GM18870 (cell line): ENCODE data around the gene OR13F1.
"Not testable (repeated sequence)": the region's sequence is repeated elsewhere in the genome, so short reads cannot be mapped to it uniquely, and the experiment has no call there.

ENCODE experiments used
- ATAC-seq: cut with Tn5 transposase; IDR thresholded peaks from one replicate; pipeline ENCODE4 v1.9.1; 2021; ENCODE audit warnings: moderate library complexity; ENCODE audit not compliant: unreplicated experiment

Gene OR13F1

DNA sequence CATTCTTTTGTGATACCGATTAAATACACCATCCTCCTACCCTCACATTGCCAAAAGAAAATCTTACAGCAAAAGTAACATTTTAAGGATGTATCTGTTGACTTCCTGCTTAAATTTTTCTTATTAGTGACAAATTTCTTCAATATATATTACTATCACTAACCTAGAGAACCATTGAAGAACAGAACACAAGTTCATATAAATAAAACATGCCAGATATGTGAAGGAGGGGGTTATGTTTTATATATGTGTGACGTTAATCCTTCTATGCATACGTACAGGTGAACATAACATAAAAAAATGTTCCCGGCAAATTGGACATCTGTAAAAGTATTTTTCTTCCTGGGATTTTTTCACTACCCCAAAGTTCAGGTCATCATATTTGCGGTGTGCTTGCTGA is at the start of gene OR13F1:
OR13F1 (plus strand) TSS at position 301 of the 400 bp plus-strand sequence; CDS start at position 301, 0 bp downstream.
- ATAC-seq, result no peak

- ATAC-seq, result no peak
These were observed 47.2 kb upstream of the OR13F1 start for GRCh38 chr9:104456831-104457230.

- ATAC-seq, result no peak
These were observed 40.2 kb upstream of the OR13F1 start for GRCh38 chr9:104463864-104464263.

DNA sequence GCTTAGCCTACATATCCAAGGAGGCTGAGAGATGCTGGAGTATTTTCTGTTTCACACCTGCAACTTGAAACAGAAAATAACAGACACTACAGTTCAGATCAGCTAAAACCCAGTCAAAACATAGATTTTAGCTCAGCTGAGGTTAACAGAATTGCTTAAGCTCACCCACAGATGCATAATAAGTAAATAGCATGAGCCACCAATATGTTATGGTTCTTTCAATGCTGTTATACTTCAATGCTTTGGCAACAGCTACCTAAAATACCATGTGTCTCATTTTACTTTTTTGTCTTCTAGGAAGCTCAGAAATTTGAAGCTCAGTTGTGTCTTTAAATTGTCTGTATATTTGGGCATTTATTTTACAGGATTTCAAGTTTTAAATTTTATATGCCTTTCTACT is 35.8 kb upstream of the OR13F1 start:
- ATAC-seq, result no peak

DNA sequence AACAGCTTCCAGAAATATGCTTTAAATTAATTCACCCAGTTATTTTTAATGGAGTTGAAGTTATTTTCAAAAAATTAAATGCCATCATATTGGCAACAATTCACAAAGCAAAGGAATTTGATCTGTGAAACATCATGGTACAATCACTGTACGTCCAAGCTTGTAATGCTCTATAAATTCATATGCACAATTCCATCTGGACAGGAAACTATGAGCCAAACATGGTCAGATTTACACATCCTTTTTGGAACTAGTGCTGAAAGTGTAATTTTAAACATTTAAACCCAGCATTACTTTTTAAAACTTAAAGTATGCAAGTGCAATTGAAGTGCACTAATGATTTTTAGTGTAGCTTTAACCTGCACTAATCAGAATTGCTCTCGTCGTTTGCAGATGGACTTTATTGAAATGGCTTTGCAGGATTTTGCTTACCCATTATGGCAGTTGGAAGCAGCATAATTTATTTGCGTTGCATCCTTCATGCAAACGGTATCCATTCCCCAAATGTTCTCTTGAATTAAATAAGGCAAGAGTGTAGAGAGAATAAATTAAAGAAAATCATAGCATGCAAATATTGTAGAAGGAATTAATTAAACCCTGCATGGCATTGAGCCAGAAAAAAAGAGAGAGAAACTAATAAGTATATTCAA is 21.0 kb upstream of the OR13F1 start:
- no peak for ATAC-seq

DNA sequence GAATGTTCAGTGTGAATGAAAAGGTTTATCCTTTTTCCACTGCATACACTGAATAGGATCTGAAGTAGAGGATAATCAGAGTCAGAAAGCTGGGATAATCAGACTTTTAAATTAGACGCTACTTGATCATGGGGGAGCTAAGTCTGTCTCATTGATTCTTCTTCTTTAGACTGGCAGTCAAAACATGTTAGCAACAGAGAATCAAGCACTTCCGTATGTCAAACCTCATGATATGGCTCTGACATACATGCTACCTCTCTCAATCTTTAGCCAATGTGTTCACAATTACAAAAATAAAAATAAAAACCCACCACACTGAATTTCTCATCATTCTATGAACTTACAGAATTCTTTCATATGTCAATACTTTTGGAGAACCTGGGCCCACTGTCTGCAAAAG is 19.0 kb upstream of the OR13F1 start:
- no peak for ATAC-seq

- no peak for ATAC-seq
These were observed 9.3 kb upstream of the OR13F1 start for GRCh38 chr9:104494808-104495207.

DNA sequence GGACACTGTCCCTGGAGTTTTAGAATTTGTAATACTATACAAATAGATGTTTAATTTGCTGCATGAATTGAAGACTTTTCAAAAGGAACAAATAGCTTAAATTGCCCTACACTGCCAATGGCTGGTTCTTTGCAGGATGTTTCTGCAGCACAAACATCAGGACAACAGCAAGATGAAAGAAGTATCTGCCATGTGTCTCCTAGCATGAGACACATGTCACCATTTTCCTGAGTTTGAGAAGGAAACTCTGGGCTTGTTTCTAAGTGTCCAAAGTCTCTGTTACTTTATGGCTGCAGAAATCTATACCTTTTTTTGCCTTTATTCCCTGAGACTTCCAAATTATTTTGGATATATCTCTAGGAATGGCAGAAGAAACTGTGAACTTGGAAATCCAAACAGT is 623 bp upstream of the OR13F1 start:
- no peak for ATAC-seq

DNA sequence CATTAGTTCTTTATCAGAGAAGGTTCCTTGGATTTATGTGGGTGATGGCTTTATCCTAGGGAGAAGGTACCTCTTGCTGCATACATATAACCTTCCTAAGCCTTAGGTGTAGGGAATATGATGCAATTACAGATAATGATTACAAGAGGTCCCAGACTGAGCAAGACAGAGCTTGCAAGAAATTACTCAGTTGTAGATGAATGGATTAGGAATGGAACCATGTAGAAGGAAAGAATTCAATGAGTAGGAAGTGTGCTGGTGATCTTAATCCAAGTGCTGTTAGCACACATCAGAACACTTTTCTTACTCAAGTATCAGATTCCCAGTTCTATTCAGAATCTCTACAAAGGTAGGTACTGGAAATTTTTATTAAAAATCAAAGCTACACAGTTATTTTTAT is 2.5 kb downstream of the OR13F1 start:
- ATAC-seq, result no peak

- no peak for ATAC-seq
These were observed 10.8 kb downstream of the OR13F1 start for GRCh38 chr9:104514901-104515300.

DNA sequence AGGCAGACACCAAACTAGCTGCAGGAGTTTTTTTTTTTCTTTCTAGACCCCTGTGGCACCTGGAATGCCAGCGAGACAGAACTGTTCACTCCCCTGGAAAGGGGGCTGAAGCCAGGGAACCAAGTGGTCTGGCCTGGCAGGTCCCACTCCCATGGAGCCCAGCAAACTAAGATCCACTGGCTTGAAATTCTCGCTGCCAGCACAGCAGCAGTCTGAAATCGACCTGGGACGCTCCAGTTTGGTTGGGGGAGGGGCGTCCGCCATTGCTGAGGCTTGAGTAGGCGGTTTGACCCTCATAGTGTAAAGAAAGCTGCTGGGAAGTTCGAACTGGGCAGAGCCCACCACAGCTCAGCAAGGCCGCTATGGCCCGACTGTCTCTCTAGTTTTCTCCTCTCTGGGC is 16.2 kb downstream of the OR13F1 start:
- ATAC-seq, result not testable (repeated sequence)

DNA sequence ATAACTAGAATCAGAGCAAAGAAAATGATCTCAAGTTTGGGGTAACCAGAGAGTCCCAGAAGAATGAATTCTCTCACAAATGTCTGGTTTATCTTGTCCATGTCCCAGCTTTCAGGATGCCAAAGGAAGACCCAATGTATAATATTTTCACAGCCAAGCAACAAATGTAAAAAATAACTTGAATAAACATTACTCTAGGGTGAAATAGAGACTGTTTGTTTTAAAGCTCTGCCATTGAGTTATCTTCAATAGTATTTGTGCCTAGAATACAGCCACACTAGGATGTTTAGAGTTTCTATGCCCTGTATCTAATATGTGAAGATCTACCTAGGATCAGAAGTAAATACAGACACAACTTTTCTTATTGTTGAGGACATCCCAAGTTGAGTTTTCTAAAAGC is 23.0 kb downstream of the OR13F1 start, which contains the start of gene OR13C4:
OR13C4 (minus strand) TSS at position 101 of the 400 bp plus-strand sequence; CDS start at position 101, 0 bp downstream.
- no peak for ATAC-seq

- no peak for ATAC-seq
These were observed 32.7 kb downstream of the OR13F1 start, which contains the start of gene OR13C3 for GRCh38 chr9:104536756-104537155. TSS of gene OR13C3 (minus strand) at chr9:104536856. CDS start at chr9:104536723, 133 bp downstream.

- no peak for ATAC-seq
These were observed 35.2 kb downstream of the OR13F1 start for GRCh38 chr9:104539275-104539674.

DNA sequence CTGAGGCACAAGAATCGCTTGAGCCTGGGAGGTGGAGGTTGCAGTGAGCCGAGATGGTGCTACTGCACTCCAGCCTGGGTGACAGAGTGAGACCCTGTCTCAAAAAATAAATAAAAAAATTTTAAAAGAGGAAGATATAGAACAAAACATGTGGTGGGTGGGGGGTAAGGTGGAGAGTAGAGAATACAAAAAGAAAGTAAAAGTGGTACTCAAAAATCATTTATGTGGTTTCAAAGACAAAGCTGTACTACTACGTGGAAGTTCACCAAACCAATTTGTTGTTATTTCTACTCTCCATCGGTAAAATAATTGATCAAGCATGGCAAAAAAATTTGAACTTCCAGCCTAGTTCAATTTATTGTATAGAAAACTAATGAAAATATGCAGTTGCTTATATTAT is 40.6 kb downstream of the OR13F1 start:
- no peak for ATAC-seq

- no peak for ATAC-seq
These were observed 49.2 kb downstream of the OR13F1 start for GRCh38 chr9:104553261-104553660.
